ENCODE data around the gene NT5C1B.

GRCh38 chr2:18545384-18545783, 44.0 kb downstream of the NT5C1B start:
- no peak for TF ChIP-seq POLR2A (IDR thresholded peaks at IDR 0.05)
- TF ChIP-seq CTCF (IDR thresholded peaks at IDR 0.05): no peak
